ENCODE data around the gene SCAMP5. TPM values are rescaled to one million over a fixed set of nuclear protein-coding genes. Genes with fewer than 3 reads are reported as not detected.

SCAMP5 gene
- total RNA-seq, 4 donors from 2014 or later: 1.5 to 14.1 (median 8.8) TPM

- Histone ChIP-seq H3K4me1 (peaks cover 0 to 23% (median 10%) of the 10 kb centered on the region in 4 donors), H3K27ac (peak within 1 kb of the TSS; percentile 71 to 95 (median 91)), H3K27me3 (no peaks in the 10 kb centered on the region), H3K4me3 (peak within 1 kb of the TSS; percentile 62 to 87 (median 72)), H3K36me3 (peaks cover 0 to 19% (median 0%) of the 10 kb centered on the region in 3 donors), H3K9me3 (no peaks in the 10 kb centered on the region)
- TF ChIP-seq POLR2A (IDR thresholded peaks at IDR 0.05) (peak; percentile 67 to 84), CTCF (IDR thresholded peaks at IDR 0.05) (no peak), EP300 (IDR thresholded peaks at IDR 0.05) (peak; percentile 55 to 93)
- 5 to 6% methylated on average over 20 to 26 of the region's 40 CpGs for WGBS, 2 donors
- DNase-seq (ENCODE audit: low spot score in 2 of 2): peak; percentile 94
Observed at GRCh38 chr15:75023181-75023871, 28.0 kb downstream of the SCAMP5 start, which contains the start of gene PPCDC. PPCDC (plus strand) TSS chr15:75023590; CDS start chr15:75028319, 4,729 bp downstream.

GRCh38 chr15:75023872-75024636, 28.7 kb downstream of the SCAMP5 start:
- Histone ChIP-seq H3K27me3 (no peaks in the 10 kb centered on the region), H3K4me3 (peak overlapping the region; percentile 62 to 87 (median 72)), H3K36me3 (peaks cover 0 to 12% (median 0%) of the 10 kb centered on the region in 3 donors), H3K27ac (peak overlapping the region; percentile 71 to 95 (median 91)), H3K9me3 (no peaks in the 10 kb centered on the region), H3K4me1 (peaks cover 0 to 31% (median 15%) of the 10 kb centered on the region in 4 donors)
- DNase-seq (ENCODE audit: low spot score in 2 of 2): peak in 1 of 2 donors; percentile 23
- TF ChIP-seq CTCF (IDR thresholded peaks at IDR 0.05): no peak
- TF ChIP-seq POLR2A (IDR thresholded peaks at IDR 0.05): no peak
- no peak for TF ChIP-seq EP300 (IDR thresholded peaks at IDR 0.05)
- 10% methylated on average over 12 of the region's 12 CpGs for WGBS, 2 donors

- DNase-seq (ENCODE audit: low spot score in 2 of 2): no peak
- H3K9me3 ChIP-seq: no peaks in the 10 kb centered on the region
Observed at GRCh38 chr15:75025107-75025506, 29.7 kb downstream of the SCAMP5 start.

DNA sequence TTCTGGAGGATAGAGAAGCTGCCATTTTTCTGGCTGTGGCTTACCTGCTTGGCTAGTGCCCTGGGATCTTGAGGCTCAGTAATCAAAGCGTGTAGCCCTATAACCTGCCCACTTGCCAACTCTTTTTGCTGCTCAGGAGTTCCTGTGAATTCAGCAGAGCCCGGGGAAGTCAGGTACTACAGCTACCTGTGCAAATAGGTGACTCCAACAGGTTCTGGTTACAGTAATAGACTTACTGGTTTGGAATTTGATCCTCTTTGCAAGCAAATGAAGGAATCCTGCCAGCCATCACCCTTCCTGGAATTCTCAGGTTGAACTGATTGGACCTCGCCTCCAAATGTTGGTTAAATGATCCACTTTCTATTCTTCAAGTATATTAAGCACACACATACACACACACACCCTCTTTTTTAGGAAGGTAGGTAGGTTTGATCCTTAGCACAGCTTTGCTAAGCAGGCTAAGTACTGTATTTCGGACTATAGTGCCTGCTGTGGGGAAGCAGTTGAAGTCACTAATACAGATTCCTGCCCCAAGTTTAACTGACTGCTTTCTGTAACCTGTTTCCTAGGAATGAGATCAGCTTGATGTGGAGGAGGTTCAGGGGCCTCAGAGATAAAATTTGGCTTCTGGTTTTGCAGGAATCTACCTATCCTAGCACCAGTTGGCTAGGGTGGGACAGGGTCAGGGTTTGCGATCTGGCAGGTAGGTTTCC, 30.3 kb downstream of the SCAMP5 start:
- peaks cover 0 to 47% (median 27%) of the 10 kb centered on the region in 4 donors for H3K4me1 ChIP-seq
- peaks cover 0 to 7% (median 0%) of the 10 kb centered on the region in 3 donors for H3K36me3 ChIP-seq
- TF ChIP-seq POLR2A (IDR thresholded peaks at IDR 0.05) (no peak), CTCF (IDR thresholded peaks at IDR 0.05) (no peak), EP300 (IDR thresholded peaks at IDR 0.05) (no peak)
- no peak overlapping the region for H3K4me3 ChIP-seq
- peak overlapping the region in 1 of 4 donors; percentile 26 for H3K27ac ChIP-seq
- no peaks in the 10 kb centered on the region for H3K27me3 ChIP-seq
- 92 to 98% methylated on average over 5 of the region's 5 CpGs for WGBS, 2 donors
- no peak for DNase-seq (ENCODE audit: low spot score in 2 of 2)
- no peaks in the 10 kb centered on the region for H3K9me3 ChIP-seq

More at GRCh38 chr15:75025107-75025506, 29.7 kb downstream of the SCAMP5 start:
- no peaks in the 10 kb centered on the region for H3K27me3 ChIP-seq
- H3K27ac ChIP-seq: peak overlapping the region in 1 of 4 donors; percentile 26
- peaks cover 0 to 41% (median 22%) of the 10 kb centered on the region in 4 donors for H3K4me1 ChIP-seq
- 45 to 48% methylated on average over 3 of the region's 3 CpGs for WGBS, 2 donors
- TF ChIP-seq POLR2A (IDR thresholded peaks at IDR 0.05) (no peak), CTCF (IDR thresholded peaks at IDR 0.05) (no peak), EP300 (IDR thresholded peaks at IDR 0.05) (no peak)
- peaks cover 0 to 7% (median 0%) of the 10 kb centered on the region in 3 donors for H3K36me3 ChIP-seq
- no peak overlapping the region for H3K4me3 ChIP-seq

All from tibial nerve (tissue), 4 donors.